Measurements from ENCODE around the gene WWOX. TPM values are rescaled to one million over a fixed set of nuclear protein-coding genes. Genes with fewer than 3 reads are reported as not detected.

WWOX gene
- total RNA-seq, 1 experiment from 2014 or later, result 15.6 TPM

- Histone ChIP-seq H4K91ac (ENCODE audit: insufficient read length, low read depth, low read length) (no peak overlapping the region), H3K56ac (ENCODE audit: insufficient read length, low read depth, low read length) (no peak overlapping the region), H3K4ac (ENCODE audit: low read depth, low read length) (no peak overlapping the region), H4K8ac (replicated peaks; ENCODE audit: insufficient read length, low read depth, low read length) (no peak overlapping the region), H3K23me2 (ENCODE audit: insufficient read length, low read depth, low read length, poor library complexity, severe bottlenecking) (no peaks in the 10 kb centered on the region), H4K5ac (ENCODE audit: insufficient read length, low read depth, low read length) (no peak overlapping the region), H3K4me1 (ENCODE audit: insufficient read depth, low read length) (no peaks in the 10 kb centered on the region; the same call in 1 of the 2 replicates), H3K18ac (ENCODE audit: insufficient read length, low read depth, low read length) (no peak overlapping the region), H3K27me3 (ENCODE audit: insufficient read depth, low read length) (no peaks in the 10 kb centered on the region; the same call in 1 of the 2 replicates), H3K14ac (ENCODE audit: insufficient read depth, low read length) (no peak overlapping the region), H3K4me2 (ENCODE audit: insufficient read depth, insufficient read length, low read length) (no peak overlapping the region), H3T11ph (ENCODE audit: low read length) (no peak overlapping the region), H3K27ac (ENCODE audit: insufficient read length, low read depth, low read length) (no peak overlapping the region), H2AK5ac (ENCODE audit: insufficient read length, low read length) (no peak overlapping the region), H2BK5ac (ENCODE audit: insufficient read length, low read length) (no peak overlapping the region), H3K79me2 (ENCODE audit: insufficient read depth, low read length) (no peaks in the 10 kb centered on the region), H3K9me3 (ENCODE audit: control insufficient read depth, low read depth, low read length) (no peaks in the 10 kb centered on the region), H3K23ac (ENCODE audit: insufficient read length, low read depth, low read length) (no peak overlapping the region), H4K20me1 (ENCODE audit: control insufficient read depth, insufficient read depth, insufficient read length) (no peaks in the 10 kb centered on the region), H2BK15ac (ENCODE audit: low read depth, low read length) (no peak overlapping the region), H2BK20ac (ENCODE audit: low read depth, low read length, poor library complexity, severe bottlenecking) (no peak overlapping the region), H2BK120ac (ENCODE audit: low read depth, low read length, poor library complexity, severe bottlenecking) (no peak overlapping the region), H3K79me1 (ENCODE audit: insufficient read depth, low read depth, low read length, poor library complexity, severe bottlenecking) (no peaks in the 10 kb centered on the region), H3K9ac (ENCODE audit: extremely low read depth, insufficient read length, low read length) (no peak overlapping the region), H2BK12ac (ENCODE audit: insufficient read length, low read depth, low read length) (no peak overlapping the region), H2AFZ (ENCODE audit: low read length) (no peak overlapping the region)
- Mint-ChIP-seq H3K27ac (no peak overlapping the region), H3K4me3 (no peak overlapping the region), H3K27me3 (ENCODE audit: low read depth) (no peaks in the 10 kb centered on the region), H3K9me3 (no peaks in the 10 kb centered on the region; a peak in 2 of 5 replicates), H3K36me3 (ENCODE audit: insufficient read depth in 1 of 3, low read depth in 3 of 3) (no peaks in the 10 kb centered on the region; a peak in 1 of 7 replicates), H3K4me1 (peaks cover 25 to 27% of the 10 kb centered on the region in 2 experiments)
- no CpG with 5 or more reads among the region's 4 CpGs for WGBS (ENCODE audit: extremely low coverage, insufficient read length, low lambda C conversion rate)
- DNase-seq, result no peak
- TF ChIP-seq CTCF (conservative IDR thresholded peaks at IDR 0.05), result no peak
These were observed 546.2 kb downstream of the WWOX start for GRCh38 chr16:78645657-78646056.
